Colonic mucosa (tissue), 4 donors: ENCODE data around the gene EMD. TPM values are rescaled to one million over a fixed set of nuclear protein-coding genes. Genes with fewer than 3 reads are reported as not detected.
"Not testable (repeated sequence)": the region's sequence is repeated elsewhere in the genome, so short reads cannot be mapped to it uniquely, and the experiment has no call there.

Experiments
- DNase-seq: peaks from one replicate; pipeline ENCODE4 v3.0.0-alpha.2; 2020
- H3K27ac ChIP-seq: fragments of 200-600 bp; one replicate; pipeline ENCODE4 v1.8.0; 2021
- H3K27me3 ChIP-seq: fragments of 200-600 bp; one replicate; pipeline ENCODE4 v1.8.0; 2021
- H3K36me3 ChIP-seq: fragments of 200-600 bp; one replicate; pipeline ENCODE4 v1.8.0; 2021
- H3K4me1 ChIP-seq: fragments of 200-600 bp; one replicate; pipeline ENCODE4 v1.8.0; 2021; ENCODE audit warnings: mild to moderate bottlenecking
- H3K4me3 ChIP-seq: fragments of 200-600 bp; one replicate; pipeline ENCODE4 v1.8.0; 2021
- H3K9ac ChIP-seq, 2 donors: one replicate each; pipeline ENCODE4 v1.7.0; 2013; ENCODE audit warnings: control low read depth in 2 of 2, low read depth in 2 of 2, low read length in 2 of 2
- H3K9me3 ChIP-seq: fragments of 200-600 bp; one replicate; pipeline ENCODE4 v1.8.0; 2021
- intact Hi-C: fragments of 100-400 bp; cut with DNase I; formaldehyde crosslinking; loops from one replicate; pipeline ENCODE4 v1.14.1; 2022
- total RNA-seq, 2 donors: library from RNA; stranded (reverse); fragmentation: NEBNext Ultra II Directional in 1 of 2; extraction: Animal tissue kit (Norgen Biotek cat#: 25700) in 1 of 2; gene quantifications; one replicate each; pipeline ENCODE4 v1.2.1, GENCODE V29; 2021
- TF ChIP-seq, protein P1 (sequence below): fragments of 200-600 bp; IDR thresholded peaks from one replicate; pipeline ENCODE4 v1.8.0; 2022; ENCODE audit warnings: antibody characterized with exemption, mild to moderate bottlenecking
- donor health status: healthy.
- donor health status: DM: no; HTN: no; CAD: no.
- donor health status: DM: no; HTN: no; CAD: no.

The EMD gene
- 10 to 100 TPM; 44.4 to 49.1 TPM for total RNA-seq

- Histone ChIP-seq H3K27ac (peak within 1 kb of the TSS; percentile 95), H3K36me3 (no peaks in the 10 kb centered on the region), H3K4me1 (no peaks in the 10 kb centered on the region), H3K27me3 (no peaks in the 10 kb centered on the region), H3K9ac (peak within 1 kb of the TSS; percentile 75 to 95), H3K4me3 (peak within 1 kb of the TSS; percentile 63), H3K9me3 (no peaks in the 10 kb centered on the region)
- TF ChIP-seq, protein P1, sequence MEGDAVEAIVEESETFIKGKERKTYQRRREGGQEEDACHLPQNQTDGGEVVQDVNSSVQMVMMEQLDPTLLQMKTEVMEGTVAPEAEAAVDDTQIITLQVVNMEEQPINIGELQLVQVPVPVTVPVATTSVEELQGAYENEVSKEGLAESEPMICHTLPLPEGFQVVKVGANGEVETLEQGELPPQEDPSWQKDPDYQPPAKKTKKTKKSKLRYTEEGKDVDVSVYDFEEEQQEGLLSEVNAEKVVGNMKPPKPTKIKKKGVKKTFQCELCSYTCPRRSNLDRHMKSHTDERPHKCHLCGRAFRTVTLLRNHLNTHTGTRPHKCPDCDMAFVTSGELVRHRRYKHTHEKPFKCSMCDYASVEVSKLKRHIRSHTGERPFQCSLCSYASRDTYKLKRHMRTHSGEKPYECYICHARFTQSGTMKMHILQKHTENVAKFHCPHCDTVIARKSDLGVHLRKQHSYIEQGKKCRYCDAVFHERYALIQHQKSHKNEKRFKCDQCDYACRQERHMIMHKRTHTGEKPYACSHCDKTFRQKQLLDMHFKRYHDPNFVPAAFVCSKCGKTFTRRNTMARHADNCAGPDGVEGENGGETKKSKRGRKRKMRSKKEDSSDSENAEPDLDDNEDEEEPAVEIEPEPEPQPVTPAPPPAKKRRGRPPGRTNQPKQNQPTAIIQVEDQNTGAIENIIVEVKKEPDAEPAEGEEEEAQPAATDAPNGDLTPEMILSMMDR, result no peak
- intact Hi-C loops, result no loop called here
- DNase-seq, result peak; percentile 95
Observed at GRCh38 chrX:154378799-154379568, at the start of gene EMD. TSS of gene EMD (plus strand) at chrX:154379295. CDS start at chrX:154379485, 190 bp downstream.

DNA sequence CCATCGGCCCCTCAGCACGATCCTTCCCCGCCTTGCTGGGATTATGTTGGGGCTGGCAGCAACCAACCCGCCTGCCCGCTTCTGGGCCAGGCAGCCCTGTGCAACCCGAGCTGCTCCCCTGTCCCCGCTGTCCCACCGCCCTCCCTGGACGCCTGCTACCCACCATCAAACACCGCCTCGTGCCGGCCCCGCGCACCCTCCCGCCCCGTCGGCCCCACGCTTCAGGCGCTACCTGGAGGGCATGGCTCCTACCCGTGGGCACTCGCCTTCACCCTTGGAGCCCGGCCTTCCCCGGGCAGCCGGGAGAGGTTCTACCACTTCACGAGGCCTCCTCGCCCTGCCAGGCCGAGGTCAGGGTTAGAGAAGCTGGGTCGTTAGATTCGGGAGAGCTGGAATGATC is 46.5 kb upstream of the EMD start:
- Histone ChIP-seq H3K27ac (no peak overlapping the region), H3K9me3 (no peaks in the 10 kb centered on the region), H3K36me3 (no peaks in the 10 kb centered on the region), H3K27me3 (no peaks in the 10 kb centered on the region), H3K9ac (no peak overlapping the region), H3K4me1 (no peaks in the 10 kb centered on the region), H3K4me3 (no peak overlapping the region)
- DNase-seq, result no peak
- intact Hi-C loops, result no loop called here
- TF ChIP-seq, protein P1, result no peak

DNA sequence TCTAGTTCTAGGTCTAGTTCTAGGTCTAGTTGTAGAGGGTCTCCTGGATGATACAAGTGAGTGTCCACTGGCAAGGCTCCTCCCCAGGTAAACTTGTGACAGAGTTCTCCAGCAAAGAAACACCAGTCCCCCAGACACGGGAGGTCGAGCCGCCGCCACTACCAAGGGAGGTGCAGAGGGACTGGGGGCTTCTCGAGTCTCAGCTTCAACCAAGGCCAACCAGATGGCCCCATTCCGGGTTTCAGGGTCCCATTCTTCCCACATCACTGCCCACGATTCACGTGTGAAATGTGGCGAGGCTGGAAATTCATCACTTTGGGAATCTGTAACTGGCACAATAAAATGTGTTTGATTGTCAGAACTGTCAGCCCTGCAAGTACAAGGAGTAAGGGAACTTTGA is 46.0 kb upstream of the EMD start:
- Histone ChIP-seq H3K27ac (no peak overlapping the region), H3K9me3 (no peaks in the 10 kb centered on the region), H3K4me3 (no peak overlapping the region), H3K9ac (no peak overlapping the region), H3K27me3 (no peaks in the 10 kb centered on the region), H3K36me3 (no peaks in the 10 kb centered on the region), H3K4me1 (no peaks in the 10 kb centered on the region)
- intact Hi-C loops, result no loop called here
- DNase-seq, result no peak
- TF ChIP-seq, protein P1, result no peak

DNA sequence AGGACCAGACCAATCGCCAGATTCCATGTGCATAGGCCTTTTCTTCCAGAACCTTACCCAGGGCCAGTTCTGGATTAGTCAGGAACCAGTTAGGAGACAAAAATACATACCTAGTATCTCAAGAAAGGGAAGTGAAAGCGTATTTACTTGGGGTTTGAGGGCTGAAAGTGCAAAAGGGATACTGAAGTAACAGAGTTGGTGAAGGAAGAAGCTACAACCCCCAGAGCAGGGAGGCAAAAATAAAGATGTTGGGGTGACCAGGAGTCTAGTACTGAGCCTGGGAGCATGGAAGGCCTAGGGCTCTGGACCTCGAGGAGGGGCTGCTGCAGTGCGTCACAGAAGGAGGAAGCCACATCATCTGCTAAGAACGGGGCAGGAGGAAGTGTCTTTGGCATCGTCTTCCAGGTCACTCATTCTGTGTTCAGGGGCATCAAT is 45.2 kb upstream of the EMD start:
- TF ChIP-seq, protein P1, result no peak
- no peak overlapping the region for H3K27ac ChIP-seq
- H3K27me3 ChIP-seq, result no peaks in the 10 kb centered on the region
- H3K4me1 ChIP-seq, result no peaks in the 10 kb centered on the region
- intact Hi-C loops, result no loop called here
- DNase-seq, result no peak
- no peaks in the 10 kb centered on the region for H3K36me3 ChIP-seq
- H3K4me3 ChIP-seq, result no peak overlapping the region
- H3K9ac ChIP-seq, result no peak overlapping the region
- no peaks in the 10 kb centered on the region for H3K9me3 ChIP-seq

- no peaks in the 10 kb centered on the region for H3K36me3 ChIP-seq
- H3K9ac ChIP-seq, result no peak overlapping the region
- no peak overlapping the region for H3K27ac ChIP-seq
- no peak for DNase-seq
- intact Hi-C loops, result no loop called here
- H3K27me3 ChIP-seq, result no peaks in the 10 kb centered on the region
- H3K4me1 ChIP-seq, result no peaks in the 10 kb centered on the region
- no peak overlapping the region for H3K4me3 ChIP-seq
- TF ChIP-seq, protein P1, result no peak
- H3K9me3 ChIP-seq, result no peaks in the 10 kb centered on the region
Observed at GRCh38 chrX:154334496-154334895, 44.6 kb upstream of the EMD start.

GRCh38 chrX:154341399-154342298 is 37.4 kb upstream of the EMD start:
- H3K4me1 ChIP-seq, intact Hi-C loops, H3K36me3 ChIP-seq, H3K27me3 ChIP-seq, H3K9me3 ChIP-seq, H3K4me3 ChIP-seq, DNase-seq, H3K9ac ChIP-seq: not testable (repeated sequence)
- H3K27ac ChIP-seq, result peak overlapping the region; percentile 60

GRCh38 chrX:154343063-154343462 is 36.0 kb upstream of the EMD start:
- H3K36me3 ChIP-seq, H3K9me3 ChIP-seq, H3K4me3 ChIP-seq, intact Hi-C loops, H3K9ac ChIP-seq, H3K27me3 ChIP-seq, DNase-seq, H3K27ac ChIP-seq, H3K4me1 ChIP-seq: not testable (repeated sequence)

DNA sequence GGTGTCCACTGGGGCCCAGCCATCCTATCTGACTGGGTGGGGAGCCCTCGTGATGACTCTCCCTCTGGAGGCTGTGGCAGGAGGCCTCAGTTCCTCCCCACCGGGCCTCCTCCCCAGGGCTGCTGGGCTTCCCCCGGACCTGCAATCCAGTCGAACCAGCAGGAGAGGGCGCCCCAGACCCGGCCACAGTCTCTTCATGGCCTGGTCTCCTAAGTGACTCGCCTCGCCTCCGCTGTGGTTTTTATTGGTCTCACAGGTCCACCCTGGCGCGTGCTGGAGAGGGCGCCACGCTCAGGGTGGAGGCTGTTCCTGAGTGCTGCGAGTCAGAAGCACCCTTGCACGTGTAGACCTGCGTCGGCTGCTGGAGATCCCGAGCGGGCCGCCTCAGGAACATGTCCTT is 35.5 kb upstream of the EMD start:
- H3K9me3 ChIP-seq, intact Hi-C loops, H3K36me3 ChIP-seq, H3K27me3 ChIP-seq, H3K4me1 ChIP-seq, DNase-seq, H3K9ac ChIP-seq, H3K27ac ChIP-seq, H3K4me3 ChIP-seq: not testable (repeated sequence)
